A673 (cell line): ENCODE results near the gene SLC5A5. TPM values are rescaled to one million over a fixed set of nuclear protein-coding genes. Genes with fewer than 3 reads are reported as not detected.

Experiments used
- BruUV-seq: library from RNA; stranded (reverse); fragments of 400-500 nt; replicated peaks from 2 replicates; lab custom pipeline; 2021; lab: Mats Ljungman, UMichigan
- CTCF ChIA-PET: fragments of 300-600 bp; sonication (Branson Sonifier 250); formaldehyde crosslinking; loops from one replicate; lab custom pipeline; 2022; ENCODE audit warnings: antibody characterized with exemption; lab: Charles Lee
- POLR2A ChIA-PET: fragments of 300-600 bp; sonication (Branson Sonifier 250); formaldehyde crosslinking; loops from one replicate; lab custom pipeline; 2022; ENCODE audit warnings: antibody characterized with exemption; ENCODE audit not compliant: low non-redundant PET; lab: Charles Lee
- DNase-seq: peaks from one replicate; pipeline ENCODE4 v3.0.0-alpha.2; 2015; ENCODE audit warnings: low spot score
- H3K27ac ChIP-seq: fragments of 200-600 bp; sonication (generic); 2 replicates; pipeline ENCODE4 v1.5.1; 2016; ENCODE audit warnings: mixed run types, low read depth, mild to moderate bottlenecking, mixed read lengths, antibody characterized with exemption, low read length; ENCODE audit not compliant: poor library complexity, severe bottlenecking
- H3K27me3 ChIP-seq: fragments of 200-600 bp; sonication (generic); replicated peaks from 2 replicates; pipeline ENCODE4 v1.6.1; 2017; ENCODE audit warnings: mixed run types, low read depth, mild to moderate bottlenecking, mixed read lengths, antibody characterized with exemption, low read length; ENCODE audit not compliant: insufficient read depth, poor library complexity
- H3K36me3 ChIP-seq: fragments of 200-600 bp; sonication (generic); 2 replicates; pipeline ENCODE4 v1.6.1; 2016; ENCODE audit warnings: mixed run types, mild to moderate bottlenecking, mixed read lengths, antibody characterized with exemption, low read length; ENCODE audit not compliant: insufficient read depth, poor library complexity, severe bottlenecking
- H3K4me1 ChIP-seq: fragments of 200-600 bp; sonication (generic); 2 replicates; pipeline ENCODE4 v1.6.1; 2017; ENCODE audit warnings: mixed run types, mild to moderate bottlenecking, mixed read lengths, antibody characterized with exemption, low read length; ENCODE audit not compliant: insufficient read depth, poor library complexity, severe bottlenecking
- H3K4me3 ChIP-seq: fragments of 200-600 bp; sonication (generic); 2 replicates; pipeline ENCODE4 v1.5.1; 2016; ENCODE audit warnings: low read depth, mixed run types, mild to moderate bottlenecking, mixed read lengths, low read length; ENCODE audit not compliant: poor library complexity, severe bottlenecking
- H3K9me3 ChIP-seq: fragments of 200-600 bp; sonication (generic); 2 replicates; pipeline ENCODE4 v1.6.1; 2016; ENCODE audit warnings: mixed run types, low read depth, mild to moderate bottlenecking, mixed read lengths, antibody characterized with exemption, low read length; ENCODE audit not compliant: poor library complexity, severe bottlenecking
- CTCF ChIP-seq: fragments of 300-800, 200-600 bp; sonication (generic); conservative IDR thresholded peaks from 2 replicates; pipeline ENCODE4 v1.5.1; 2017; ENCODE audit warnings: low read depth, mild to moderate bottlenecking, antibody characterized with exemption, low read length, moderate library complexity, mixed read lengths
- EZH2 ChIP-seq: fragments of 200-600 bp; sonication (generic); IDR thresholded peaks from 2 replicates; pipeline ENCODE4 v1.6.1; 2017; ENCODE audit warnings: borderline replicate concordance, low read depth, mild to moderate bottlenecking, mixed read lengths, antibody characterized with exemption, low read length; ENCODE audit not compliant: poor library complexity, severe bottlenecking
- intact Hi-C: fragments of 100-400 bp; cut with micrococcal nuclease; formaldehyde crosslinking; loops from one replicate; pipeline ENCODE4 v1.10.0; 2022; ENCODE audit not compliant: unreplicated experiment
- total RNA-seq: library from RNA; stranded (reverse); gene quantifications from 2 replicates; pipeline ENCODE4 v1.2.3, GENCODE V29; 2021

SLC5A5 gene
- total RNA-seq, 1 experiment from 2014 or later = not detected

- intact Hi-C loops = loop anchor here (5.0 to 10.0 kb wide), 4 partner anchors 61 to 413 kb away; partner anchors contain the start of gene B3GNT3
- Histone ChIP-seq H3K27me3 (no peaks in the 10 kb centered on the region), H3K4me3 (no peak overlapping the region), H3K36me3 (peaks cover 3% of the 10 kb centered on the region), H3K9me3 (no peaks in the 10 kb centered on the region), H3K4me1 (no peaks in the 10 kb centered on the region), H3K27ac (no peak overlapping the region)
- POLR2A ChIA-PET = interaction anchor here (0.6 to 0.7 kb wide), 2 partner anchors 10 to 65 kb away, joined by 3 to 12 read pairs; no protein-coding TSS in a partner anchor
- DNase-seq = peak; percentile 80
- CTCF ChIA-PET = interaction anchor here (0.5 to 0.8 kb wide), 7 partner anchors 8 to 634 kb away, joined by 3 to 9 read pairs (median 5); partner anchors contain the start of gene JAK3
- no peak for TF ChIP-seq EZH2
- peak; percentile 97 for TF ChIP-seq CTCF
- BruUV-seq = no TSS peak
Observed at GRCh38 chr19:17855280-17856152, 16.2 kb upstream of the SLC5A5 start.

- Histone ChIP-seq H3K4me1 (peaks cover 12% of the 10 kb centered on the region), H3K36me3 (peaks cover 45% of the 10 kb centered on the region), H3K27me3 (no peaks in the 10 kb centered on the region), H3K4me3 (peak within 1 kb of the TSS; percentile 74), H3K9me3 (no peaks in the 10 kb centered on the region), H3K27ac (peak within 1 kb of the TSS; percentile 85)
- ChIA-PET CTCF (interaction anchor here (0.5 to 1.4 kb wide), 24 partner anchors 8 to 1698 kb away, joined by 3 to 55 read pairs (median 6); partner anchors contain the start of genes CCDC124, JAK3 and PGLS), POLR2A (interaction anchor here (0.5 to 0.9 kb wide), 9 partner anchors 14 to 1395 kb away, joined by 3 to 19 read pairs (median 5); partner anchors contain the start of genes CCDC124 and JUND)
- peak; percentile 95 for TF ChIP-seq CTCF
- TF ChIP-seq EZH2 = no peak
- intact Hi-C loops = loop anchor here (1.0 to 10.0 kb wide), 5 partner anchors 65 to 417 kb away; partner anchors contain the start of gene B3GNT3
- DNase-seq = peak; percentile 100
- BruUV-seq = no TSS peak
Observed at GRCh38 chr19:17859533-17860330, 12.0 kb upstream of the SLC5A5 start, which contains the start of gene RPL18A. RPL18A (plus strand) TSS chr19:17859910; CDS start chr19:17859957, 47 bp downstream.
